ENCODE data around the gene RPUSD1.
"Not testable (repeated sequence)": the region's sequence is repeated elsewhere in the genome, so short reads cannot be mapped to it uniquely, and the experiment has no call there.

The RPUSD1 gene

DNA sequence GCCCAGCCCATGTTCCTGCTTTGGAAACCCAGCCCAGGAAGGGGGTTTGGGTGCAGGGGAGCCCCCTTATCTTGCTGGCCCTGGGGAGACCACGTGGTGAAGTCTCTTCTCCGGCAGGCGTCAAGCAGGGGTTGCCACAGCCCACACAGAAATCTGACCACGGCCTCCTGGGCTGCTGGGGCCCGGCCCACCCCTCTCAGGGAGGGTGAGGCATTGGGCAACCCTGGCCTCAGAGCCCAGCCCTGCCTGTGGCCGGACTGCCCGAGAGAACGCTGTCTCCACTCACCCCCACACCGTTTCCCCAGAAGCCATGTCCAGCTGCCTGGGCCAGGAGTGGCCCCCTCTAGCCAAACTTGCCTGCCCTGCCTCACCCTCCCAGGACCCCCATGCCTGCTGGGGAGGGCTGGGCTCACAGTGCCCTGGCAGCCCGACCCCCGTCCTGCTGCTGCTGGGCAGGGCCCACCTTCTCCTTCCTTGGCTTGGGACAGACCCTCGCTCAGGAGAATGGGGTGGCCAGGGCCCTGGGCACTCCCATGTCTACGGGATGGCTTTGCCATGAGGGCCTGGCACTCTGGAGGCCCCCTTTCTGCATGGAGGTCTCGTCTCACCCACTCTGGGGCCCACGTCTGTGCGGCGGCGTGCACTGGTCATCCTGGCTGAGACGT is 6.7 kb downstream of the RPUSD1 start:
- FAIRE-seq: no peak

DNA sequence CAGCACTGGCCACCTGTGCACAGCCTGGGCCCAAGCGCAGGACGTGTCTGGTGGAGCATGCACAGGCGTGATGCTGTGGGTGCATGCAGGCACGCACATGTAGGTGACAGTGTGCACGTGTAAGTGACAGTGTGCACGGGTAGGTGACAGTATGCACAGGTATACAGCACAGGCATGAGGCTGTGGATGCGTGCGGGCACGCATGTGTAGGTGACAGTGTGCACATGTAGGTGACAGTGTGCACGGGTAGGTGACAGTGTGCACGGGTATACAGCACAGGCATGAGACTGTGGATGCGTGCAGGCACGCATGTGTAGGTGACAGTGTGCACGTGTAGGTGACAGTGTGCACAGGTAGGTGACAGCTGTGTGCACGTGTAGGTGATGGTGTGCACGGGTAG is 7.9 kb downstream of the RPUSD1 start:
- FAIRE-seq: no peak

DNA sequence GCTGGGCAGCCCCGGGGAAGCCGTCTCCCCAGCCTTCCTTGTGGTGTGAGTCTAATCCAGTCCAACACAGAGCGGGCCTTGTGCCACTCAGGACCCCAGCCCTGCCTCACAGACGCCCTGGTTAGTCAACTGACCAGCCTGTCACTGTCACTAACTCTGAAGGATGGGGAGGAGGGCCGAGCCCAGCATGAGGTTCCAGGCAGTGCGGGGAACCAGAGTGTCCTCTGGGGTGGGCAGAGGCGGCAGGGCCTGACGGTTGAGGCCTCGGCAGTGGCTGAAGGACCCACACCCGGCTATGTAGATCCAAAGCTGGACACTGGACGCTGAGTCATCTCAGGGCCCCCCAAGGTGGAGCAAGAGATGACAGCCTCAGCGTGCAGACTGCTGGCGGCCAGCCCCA is 8.6 kb downstream of the RPUSD1 start:
- no peak for FAIRE-seq

DNA sequence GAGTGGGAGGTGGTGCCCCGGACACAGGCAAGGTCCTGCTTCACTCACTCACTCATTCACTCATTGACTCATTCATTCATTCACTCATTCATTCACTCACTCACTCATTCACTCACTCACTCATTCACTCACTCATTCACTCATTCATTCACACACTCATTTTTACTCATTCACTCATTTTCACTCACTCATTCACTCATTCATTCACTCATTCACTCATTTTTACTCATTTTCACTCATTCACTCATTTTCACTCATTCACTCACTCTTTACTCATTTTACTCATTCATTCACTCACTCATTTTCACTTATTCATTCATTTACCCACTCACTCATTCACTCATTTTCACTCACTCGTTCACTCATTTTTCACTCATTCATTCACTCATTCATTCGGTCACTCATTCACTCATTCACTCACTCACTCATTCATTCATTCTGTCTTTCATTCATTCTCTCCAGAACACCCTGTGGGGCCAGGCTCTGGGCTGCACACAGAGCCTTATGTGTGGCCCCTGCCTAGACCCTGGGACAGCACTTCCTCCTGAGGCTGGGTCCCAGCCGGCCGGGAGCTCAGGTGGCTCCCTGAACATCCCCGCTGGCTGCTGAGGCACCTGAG is 9.2 kb downstream of the RPUSD1 start:
- FAIRE-seq: no peak

DNA sequence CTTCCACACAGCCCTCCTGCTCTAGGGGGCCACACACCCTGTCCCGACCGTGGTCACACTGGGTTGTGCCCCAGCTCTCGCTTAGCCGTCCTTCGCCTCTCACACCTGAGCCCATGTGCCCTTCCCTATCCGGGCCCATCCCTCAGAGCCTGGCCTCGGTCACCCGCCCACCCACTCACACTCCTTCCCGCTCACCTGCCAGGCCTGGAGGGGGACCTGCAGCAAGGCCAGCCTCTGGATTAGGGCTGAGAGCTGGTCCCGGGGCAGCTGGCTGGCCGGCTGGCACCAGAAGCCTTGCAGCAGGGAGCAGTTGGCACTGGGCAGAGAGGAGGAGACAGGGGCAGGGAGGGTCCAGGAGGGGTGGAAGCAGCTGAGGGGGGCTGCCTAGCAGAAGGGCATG is 9.7 kb downstream of the RPUSD1 start:
- no peak for FAIRE-seq

DNA sequence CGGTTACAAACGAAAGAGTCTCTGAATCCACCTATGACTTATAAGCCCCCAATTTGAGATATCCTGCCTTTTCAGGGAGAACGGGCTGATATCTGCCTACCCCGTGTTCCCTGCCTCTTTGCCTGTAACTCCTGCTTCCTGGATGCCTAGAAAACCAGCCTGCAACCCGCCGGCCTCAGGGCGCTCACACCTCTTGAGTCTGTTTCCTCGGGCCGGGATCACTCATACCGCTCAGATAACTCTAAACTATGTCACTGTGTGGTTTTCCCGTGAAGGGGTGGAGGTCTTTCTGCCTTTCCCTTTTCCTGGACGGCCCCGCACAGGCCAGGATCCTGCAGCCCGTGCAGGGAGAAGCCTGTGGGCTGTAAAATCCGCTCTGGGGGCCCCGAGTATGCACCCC is 10.4 kb downstream of the RPUSD1 start:
- no peak for FAIRE-seq

DNA sequence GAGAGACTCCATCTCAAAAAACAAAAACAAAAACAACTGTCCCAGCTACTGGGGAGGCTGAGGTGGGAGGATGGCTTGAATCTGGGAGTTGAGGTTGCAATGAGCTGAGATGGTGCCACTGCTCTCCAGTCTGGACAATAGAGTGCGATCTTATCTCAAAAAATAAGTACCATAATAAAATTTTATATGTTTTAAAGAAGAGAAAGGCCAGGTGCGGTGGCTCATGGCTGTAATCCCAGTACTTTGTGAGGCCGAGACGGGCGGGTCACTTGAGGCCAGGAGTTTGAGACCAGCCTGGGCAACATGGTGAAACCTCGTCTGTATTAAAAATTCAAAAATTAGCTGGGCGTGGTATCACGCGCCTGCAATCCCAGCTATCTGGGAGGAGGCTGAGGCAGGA is 11.4 kb downstream of the RPUSD1 start:
- no peak for FAIRE-seq

DNA sequence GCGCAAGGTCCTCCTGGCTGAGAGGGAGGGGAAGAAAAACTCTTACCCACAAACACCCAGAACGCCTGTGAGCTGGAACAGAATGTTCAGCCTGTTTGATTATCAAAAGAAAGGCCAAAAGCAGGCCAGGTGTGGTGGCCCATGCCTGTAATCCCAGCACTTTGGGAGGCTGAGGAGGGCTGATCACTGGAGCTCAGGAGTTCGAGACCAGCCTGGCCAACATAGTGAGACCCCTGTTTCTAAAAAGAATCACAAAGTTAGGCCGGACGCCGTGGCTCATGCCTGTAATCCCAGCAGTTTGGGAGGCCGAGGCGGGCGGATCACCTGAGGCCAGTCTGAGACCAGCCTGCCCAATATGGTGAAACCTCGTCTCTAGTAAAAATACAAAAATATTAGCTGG is 11.9 kb downstream of the RPUSD1 start:
- not testable (repeated sequence) for FAIRE-seq

DNA sequence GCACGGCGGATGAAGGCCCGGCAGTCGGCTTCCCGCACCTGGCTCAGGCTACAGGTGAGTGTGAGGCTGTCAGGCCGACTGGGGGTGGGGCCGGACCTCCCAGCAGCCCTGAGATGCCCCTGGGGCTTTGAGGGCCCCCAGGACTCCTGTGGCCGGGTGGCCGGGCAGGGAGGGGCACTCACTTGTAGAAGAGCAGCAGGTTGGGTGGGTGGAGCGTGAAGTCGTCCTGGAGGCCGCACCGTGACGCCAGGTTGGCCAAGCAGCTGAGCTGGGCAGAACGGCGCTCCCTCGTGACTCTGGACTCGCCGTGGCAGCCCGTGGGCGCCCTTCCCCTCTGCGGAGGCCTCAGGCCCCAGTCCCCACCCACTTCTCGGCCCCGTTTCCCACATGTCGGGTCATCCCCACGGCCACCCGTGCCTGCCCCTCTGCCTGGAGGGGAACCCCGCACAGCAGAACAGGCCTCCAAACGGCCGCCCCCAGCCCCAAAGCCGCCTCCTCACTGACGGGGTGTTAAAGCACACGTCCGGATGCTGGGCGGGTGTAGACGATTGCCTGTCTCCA is 12.9 kb downstream of the RPUSD1 start:
- no peak for FAIRE-seq

DNA sequence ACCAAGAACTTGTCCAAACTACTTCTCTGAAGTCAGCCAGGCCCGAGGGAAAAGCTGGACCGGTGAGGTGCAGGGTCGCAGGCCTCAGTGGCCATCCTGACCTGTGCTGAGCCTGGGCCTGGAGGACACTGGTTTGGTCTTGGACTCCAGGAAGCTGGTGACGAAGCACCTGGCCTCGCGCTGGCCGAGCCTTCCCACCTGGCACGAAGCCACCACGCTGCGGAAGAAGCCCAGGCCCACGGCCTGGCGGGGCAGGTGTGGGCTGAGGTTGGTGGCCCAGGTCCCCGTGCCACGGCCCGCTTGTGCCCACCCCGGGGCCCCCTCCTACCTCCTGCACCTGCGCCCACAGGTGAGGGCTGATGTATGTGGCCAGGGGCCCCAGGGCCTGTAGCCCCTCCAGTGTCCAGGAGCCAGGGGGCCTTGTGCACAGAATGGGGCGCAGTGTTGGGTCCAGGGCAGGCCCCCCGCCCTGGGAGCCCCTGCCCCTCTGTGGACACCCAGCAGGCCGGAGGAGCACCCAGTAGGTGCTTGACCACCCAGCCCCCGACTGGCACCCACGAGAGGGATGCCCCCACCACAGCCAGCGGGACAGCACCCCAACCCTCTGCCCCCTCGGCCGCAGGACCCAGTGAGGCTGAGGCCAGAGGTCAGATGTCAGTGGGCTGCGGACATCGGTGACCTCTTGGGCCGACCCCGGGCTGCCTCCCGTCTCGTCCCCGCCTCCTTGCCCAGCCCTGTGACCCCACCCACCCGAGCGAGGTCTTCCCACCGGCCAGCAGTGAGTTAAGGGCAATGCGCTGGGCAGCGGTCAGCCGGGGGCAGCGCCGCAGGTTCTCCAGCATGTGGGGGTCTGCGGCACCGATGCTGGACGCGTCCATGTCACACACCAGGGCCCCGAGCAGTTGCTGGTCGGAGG is 13.8 kb downstream of the RPUSD1 start:
- no peak for FAIRE-seq

DNA sequence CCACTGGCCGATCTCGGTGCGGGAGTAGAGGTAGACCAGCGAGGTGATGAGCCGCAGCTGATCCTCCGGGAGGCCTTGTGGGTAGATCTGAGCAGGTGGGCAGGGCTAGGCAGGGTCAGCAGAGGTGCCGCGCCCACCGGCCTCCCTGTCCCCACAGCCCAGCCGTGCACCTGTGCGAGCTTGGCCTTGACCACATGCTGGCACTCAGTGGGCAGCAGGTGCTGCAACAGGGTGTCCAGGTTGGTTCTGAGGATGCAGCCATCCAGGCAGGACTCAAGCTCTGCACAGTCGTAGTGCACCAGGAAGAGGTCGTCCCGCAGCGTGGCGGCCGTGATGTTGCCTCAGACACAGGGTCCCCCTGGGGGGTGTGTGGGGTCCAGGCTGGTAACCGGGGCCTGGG is 15.2 kb downstream of the RPUSD1 start:
- FAIRE-seq: no peak

DNA sequence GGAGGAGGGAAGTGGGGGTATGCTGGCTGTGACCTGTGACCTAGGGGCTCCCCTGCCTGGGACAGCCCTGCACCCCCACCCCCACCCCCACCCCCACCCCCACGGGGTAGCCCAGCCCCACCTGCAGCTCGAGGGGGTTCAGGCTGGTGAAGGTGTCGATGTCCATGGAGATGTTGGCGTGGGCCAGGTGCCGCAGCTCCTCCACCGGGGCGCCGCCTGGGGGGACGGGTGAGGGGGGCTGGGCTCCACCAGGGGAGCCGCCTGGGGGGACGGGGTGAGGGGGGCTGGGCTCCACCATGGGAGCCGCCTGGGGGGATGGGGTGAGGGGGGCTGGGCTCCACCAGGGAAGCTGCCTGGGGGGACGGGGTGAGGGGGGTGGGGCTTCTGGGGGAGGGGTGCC is 17.8 kb downstream of the RPUSD1 start:
- FAIRE-seq: no peak

DNA sequence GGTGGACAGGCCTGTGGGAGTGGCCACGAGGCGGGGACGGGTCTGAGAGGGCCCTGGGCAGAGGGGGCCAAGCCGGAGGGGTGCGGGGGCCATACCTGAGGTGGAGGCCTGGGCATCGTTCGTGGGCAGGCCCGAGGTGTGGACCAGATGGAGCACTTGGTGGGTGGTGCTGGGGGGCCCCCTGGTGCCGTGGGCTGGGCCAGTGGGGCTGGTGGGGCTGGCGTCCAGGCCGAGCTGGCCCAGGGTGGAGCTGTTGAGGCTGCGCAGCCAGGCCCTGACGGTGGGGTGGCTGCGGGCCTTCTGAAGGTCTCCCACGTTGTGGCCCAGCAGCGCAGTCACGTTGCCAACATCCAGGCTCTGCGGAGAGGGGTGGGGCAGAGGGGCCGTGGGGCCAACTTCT is 18.2 kb downstream of the RPUSD1 start:
- FAIRE-seq: no peak

DNA sequence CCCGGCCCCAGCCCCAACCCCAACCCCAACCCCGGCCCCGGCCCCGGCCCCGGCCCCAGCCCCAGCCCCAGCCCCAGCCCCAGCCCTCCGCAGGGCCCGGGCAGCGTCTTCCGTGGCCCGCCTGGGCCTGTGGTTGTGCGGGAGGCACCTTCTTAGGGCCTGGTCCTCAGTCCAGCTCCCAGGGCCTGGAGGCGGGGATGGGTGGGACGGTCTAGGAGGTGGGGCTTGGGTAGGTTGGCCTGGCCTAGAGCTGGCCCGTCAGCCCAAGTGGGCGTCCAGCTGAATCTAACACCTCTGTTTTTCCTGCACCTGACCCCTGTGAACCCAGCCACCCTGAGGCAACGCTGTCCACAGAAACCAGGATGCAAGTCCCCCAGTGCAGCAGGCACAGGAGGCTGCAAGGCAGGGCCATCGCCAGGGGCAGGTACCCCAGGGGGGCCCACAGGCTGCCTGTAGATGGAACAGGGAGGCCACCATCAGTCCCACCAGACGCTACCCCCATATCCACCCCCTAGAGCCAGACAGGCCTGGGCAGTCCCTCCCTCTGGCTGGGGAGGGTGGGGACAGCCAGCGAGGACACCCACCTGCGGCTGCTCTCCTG is 18.9 kb downstream of the RPUSD1 start:
- FAIRE-seq: no peak

DNA sequence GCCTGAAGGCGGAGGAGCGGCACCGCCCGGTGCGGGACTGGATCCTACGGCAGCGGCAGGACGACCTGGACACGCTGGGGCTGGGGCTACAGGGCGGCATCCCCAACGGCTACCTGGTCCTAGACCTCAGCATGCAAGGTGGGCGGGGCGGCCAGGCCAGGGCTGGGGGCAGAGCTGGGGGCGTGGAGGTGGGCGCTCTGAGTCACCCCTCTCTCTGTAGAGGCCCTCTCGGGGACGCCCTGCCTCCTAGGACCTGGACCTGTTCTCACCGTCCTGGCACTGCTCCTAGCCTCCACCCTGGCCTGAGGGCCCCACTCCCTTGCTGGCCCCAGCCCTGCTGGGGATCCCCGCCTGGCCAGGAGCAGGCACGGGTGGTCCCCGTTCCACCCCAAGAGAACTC is 19.8 kb downstream of the RPUSD1 start:
- no peak for FAIRE-seq

DNA sequence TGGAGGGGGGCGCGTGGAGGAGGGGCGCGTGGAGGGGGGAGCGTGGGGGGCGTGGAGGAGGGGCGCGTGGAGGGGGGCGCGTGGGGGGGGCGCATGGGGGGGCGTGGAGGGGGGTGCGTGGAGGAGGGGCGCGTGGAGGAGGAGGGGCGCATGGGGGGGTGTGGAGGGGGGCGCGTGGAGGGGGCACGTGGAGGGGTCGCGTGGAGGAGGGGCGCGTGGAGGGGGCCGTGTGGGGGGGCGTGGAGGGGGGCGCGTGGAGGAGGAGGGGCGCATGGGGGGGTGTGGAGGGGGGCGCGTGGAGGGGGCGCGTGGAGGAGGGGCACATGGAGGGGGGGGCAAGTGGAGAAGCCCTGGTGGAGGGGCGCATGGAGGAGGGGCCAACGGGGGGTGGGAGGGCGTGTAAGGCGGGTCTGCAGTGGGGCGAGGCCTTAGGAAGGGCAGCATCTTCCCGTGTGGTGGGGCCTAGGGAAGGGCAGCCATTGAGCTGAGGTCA is 20.4 kb downstream of the RPUSD1 start:
- FAIRE-seq: no peak

DNA sequence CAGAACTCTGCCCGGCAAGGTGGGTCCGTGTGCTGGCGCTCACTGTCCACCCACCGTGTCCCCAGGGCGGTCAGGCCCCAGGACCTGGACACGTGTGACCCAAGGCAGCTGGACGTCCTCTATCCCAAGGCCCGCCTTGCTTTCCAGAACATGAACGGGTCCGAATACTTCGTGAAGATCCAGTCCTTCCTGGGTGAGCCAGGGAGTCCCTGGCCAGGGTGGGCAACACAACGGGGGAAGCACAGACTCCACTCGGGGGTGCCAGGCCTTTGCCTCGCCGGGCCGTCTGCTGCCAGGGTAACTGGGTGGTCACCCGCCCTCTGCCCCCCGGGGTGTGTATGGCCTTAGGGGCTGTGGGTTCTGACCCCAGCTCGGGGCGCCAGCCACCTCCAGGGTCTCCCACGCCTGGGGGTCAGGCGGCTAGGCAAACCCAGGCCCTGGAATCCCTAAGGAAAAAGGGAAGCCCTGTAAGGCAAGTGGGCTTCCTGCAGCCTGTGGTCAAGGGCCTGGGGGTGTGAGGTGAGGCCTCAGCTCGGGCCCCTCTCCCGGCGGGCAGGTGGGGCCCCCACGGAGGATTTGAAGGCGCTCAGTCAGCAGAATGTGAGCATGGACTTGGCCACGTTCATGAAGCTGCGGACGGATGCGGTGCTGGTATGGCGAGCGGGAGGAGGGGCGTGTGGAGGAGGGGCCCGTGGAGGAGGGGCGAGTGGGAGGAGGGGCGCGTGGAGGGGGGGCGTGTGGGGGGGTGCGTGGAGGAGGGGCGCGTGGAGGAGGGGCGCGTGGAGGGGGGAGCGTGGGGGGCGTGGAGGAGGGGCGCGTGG is 21.2 kb downstream of the RPUSD1 start:
- FAIRE-seq: no peak

DNA sequence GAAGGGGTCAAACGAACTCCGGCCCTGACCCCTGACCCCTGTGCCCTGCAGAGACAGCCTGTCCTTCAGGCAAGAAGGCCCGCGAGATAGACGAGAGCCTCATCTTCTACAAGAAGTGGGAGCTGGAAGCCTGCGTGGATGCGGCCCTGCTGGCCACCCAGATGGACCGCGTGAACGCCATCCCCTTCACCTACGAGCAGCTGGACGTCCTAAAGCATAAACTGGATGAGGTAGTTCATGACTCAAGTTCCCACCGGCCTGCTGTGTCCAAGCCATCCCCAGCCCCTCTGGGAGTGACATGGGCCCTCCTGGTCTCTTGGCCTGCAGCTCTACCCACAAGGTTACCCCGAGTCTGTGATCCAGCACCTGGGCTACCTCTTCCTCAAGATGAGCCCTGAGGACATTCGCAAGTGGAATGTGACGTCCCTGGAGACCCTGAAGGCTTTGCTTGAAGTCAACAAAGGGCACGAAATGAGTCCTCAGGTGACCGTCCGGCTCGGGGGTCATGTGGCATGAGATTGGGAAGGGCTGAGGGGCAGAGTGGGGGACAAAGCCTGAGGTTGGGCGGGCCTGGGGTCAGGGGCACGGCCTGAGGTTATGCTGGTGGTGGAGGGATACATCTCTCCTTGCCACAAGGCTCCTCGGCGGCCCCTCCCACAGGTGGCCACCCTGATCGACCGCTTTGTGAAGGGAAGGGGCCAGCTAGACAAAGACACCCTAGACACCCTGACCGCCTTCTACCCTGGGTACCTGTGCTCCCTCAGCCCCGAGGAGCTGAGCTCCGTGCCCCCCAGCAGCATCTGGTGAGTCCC is 22.0 kb downstream of the RPUSD1 start:
- FAIRE-seq: no peak

DNA sequence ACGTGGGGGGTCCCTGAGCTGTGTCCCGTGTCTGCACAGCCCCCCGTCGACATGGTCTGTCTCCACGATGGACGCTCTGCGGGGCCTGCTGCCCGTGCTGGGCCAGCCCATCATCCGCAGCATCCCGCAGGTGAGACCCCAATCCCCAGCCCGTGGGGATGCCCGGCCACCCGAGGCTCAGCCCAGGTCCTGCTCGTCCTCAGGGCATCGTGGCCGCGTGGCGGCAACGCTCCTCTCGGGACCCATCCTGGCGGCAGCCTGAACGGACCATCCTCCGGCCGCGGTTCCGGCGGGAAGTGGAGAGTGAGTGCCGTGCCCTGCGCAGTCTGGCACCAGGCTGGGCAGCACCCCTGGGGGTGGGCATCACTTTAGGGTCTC is 22.7 kb downstream of the RPUSD1 start:
- FAIRE-seq: no peak

DNA sequence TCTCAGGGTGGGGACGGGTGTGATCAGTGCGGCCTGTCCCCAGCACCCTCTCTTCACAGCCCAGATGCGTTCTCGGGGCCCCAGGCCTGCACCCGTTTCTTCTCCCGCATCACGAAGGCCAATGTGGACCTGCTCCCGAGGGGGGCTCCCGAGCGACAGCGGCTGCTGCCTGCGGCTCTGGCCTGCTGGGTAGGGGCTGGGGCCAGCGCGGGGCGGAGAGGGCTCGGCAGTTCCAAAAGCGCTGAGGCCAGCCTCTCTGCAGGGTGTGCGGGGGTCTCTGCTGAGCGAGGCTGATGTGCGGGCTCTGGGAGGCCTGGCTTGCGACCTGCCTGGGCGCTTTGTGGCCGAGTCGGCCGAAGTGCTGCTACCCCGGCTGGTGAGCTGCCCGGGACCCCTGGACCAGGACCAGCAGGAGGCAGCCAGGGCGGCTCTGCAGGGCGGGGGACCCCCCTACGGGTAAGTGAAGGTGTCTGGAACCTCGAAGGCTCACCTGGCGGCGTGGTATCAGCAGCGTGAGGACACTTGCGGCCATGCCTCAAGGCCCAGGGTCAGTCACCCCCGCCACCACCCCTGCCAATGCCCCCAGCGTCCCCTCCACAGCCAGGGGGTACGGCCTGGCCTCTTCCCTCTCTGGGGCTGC is 23.2 kb downstream of the RPUSD1 start:
- no peak for FAIRE-seq
